CD1c-positive myeloid dendritic cell (primary cell): ENCODE measurements around the gene RNASE9.
"Not testable (repeated sequence)": the region's sequence is repeated elsewhere in the genome, so short reads cannot be mapped to it uniquely, and the experiment has no call there.

Source experiments
- DNase-seq: peaks from one replicate; pipeline ENCODE4 v3.0.0-alpha.2; 2016; ENCODE audit errors: extremely low spot score

The RNASE9 gene

DNA sequence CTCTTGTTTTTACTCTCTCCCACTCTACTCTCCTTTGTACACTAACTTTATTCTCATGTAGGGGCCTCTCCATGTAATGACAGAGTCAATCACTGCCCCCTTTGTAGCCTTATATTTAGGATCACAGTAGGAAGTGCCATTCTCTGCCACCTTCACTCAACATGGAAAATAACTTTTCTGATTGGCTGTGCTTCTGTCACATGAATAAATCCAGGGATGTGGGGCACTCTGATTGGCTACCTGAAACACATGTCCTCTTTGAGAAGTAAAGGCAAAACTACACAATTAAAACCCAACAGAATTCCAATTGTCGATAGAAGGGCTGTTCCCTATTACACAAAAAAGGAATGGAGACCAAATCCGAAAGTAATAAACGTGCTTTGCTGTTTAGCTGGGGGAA, at the start of gene RNASE9:
RNASE9 (minus strand) TSS at position 87 of the 400 bp plus-strand sequence.
- no peak for DNase-seq

DNA sequence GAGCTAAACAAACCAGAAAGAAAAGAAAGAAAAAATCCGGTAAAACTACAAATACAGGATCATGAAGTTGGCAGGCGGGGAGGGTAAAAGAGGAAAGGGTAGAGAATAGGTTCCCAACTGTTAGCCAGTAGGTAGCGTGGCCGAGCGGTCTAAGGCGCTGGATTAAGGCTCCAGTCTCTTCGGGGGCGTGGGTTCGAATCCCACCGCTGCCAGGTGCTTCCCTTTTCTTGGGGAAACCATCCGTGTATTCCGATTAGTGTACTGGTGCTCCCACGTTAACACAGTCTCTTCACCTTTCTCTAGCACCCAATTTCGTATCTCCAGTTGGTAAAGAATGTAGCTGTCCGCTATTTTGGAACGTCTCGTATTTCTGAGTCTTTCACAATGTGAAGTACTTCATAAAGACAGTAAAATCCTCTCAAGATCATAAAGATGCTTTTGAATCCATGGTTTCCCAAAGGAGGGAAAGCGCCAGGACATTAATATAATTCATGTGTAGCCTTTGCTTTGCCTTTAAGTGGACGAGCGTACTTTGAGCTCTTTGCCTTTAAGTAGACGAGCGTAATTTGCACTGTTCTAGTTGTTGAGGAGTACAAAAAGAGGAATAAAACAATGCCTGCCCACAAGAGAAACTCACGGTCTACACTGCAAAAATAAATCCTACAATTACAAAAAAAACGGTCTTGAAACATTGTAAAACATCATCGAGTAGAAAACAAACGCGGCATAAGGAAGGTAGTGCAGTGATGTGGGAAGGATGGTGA, 49.3 kb upstream of the RNASE9 start:
- DNase-seq, result peak; percentile 59

GRCh38 chr14:20609215-20610001, 48.6 kb upstream of the RNASE9 start:
- DNase-seq, result peak; percentile 92

DNA sequence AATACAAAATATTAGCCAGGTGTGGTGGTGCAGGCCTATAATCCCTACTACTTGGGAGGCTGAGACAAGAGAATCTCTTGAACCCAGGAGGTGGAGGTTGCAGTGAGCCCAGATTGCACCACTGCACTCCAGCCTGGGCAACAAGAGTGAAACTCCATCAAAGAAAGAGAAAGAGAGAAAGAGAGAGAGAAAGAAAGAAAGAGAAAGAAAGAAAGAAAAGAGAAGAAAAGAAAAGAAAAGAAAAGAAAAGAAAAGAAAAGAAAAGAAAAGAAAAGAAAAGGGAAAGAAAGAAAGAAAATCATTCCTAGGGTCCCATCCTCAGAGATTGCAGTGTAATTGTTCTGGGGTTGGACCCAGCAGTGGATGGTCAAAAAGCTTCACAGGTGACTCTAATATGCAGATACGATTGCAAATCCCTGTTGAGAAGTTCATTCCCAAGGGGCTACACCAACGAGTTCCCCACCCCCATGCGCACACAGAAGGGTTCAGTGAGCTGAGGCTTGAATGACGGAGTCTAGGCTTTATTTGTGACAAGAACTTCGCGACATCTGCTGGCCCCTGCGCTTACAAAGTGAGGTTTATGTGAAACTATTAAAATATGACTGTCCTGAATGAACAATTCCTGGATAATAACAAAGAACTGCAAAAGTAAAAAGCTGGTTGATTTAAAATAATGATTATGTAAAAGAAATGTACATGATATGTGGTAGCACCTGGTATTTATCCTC, 47.7 kb upstream of the RNASE9 start:
- no peak for DNase-seq

- no peak for DNase-seq
These were observed 46.8 kb upstream of the RNASE9 start for GRCh38 chr14:20607617-20608016.

GRCh38 chr14:20606902-20607242, 46.0 kb upstream of the RNASE9 start:
- DNase-seq, result no peak

- DNase-seq, result peak; percentile 28
These were observed 45.5 kb upstream of the RNASE9 start for GRCh38 chr14:20606190-20606901.

- DNase-seq, result no peak
These were observed 43.2 kb upstream of the RNASE9 start for GRCh38 chr14:20603813-20604690.

GRCh38 chr14:20602583-20602982, 41.7 kb upstream of the RNASE9 start:
- no peak for DNase-seq

DNA sequence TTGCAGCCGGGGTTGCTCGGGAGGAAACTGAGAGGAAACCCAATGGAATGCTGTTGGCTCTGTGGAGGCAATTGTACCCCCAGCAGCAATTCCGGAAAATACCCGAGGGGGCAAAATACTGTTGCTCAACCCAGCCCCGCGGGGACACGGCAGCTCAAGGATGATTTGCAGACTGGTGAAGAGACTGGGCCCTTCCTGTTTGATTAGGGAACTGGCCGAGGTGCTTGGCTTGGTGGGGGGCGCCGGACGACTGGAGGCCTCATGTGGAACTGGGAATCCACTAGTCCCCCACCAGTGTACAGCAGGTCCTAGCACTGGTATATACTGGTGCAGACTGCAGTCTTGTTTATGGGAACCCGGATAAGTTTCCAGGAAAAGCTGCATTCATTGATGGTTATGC, 40.7 kb upstream of the RNASE9 start:
- DNase-seq, result no peak

GRCh38 chr14:20597108-20597507, 36.3 kb upstream of the RNASE9 start:
- no peak for DNase-seq

GRCh38 chr14:20595726-20596125, 34.9 kb upstream of the RNASE9 start:
- DNase-seq, result not testable (repeated sequence)

- DNase-seq, result no peak
These were observed 31.7 kb upstream of the RNASE9 start for GRCh38 chr14:20592574-20592973.

GRCh38 chr14:20591235-20591634, 30.4 kb upstream of the RNASE9 start, which contains the start of gene RNASE12:
RNASE12 (minus strand) TSS chr14:20591376; CDS start chr14:20590723, 653 bp downstream.
- DNase-seq, result no peak

GRCh38 chr14:20587489-20588154, 26.8 kb upstream of the RNASE9 start, which contains the start of gene RNASE11:
RNASE11 (minus strand) TSS chr14:20588001.
- no peak for DNase-seq

DNA sequence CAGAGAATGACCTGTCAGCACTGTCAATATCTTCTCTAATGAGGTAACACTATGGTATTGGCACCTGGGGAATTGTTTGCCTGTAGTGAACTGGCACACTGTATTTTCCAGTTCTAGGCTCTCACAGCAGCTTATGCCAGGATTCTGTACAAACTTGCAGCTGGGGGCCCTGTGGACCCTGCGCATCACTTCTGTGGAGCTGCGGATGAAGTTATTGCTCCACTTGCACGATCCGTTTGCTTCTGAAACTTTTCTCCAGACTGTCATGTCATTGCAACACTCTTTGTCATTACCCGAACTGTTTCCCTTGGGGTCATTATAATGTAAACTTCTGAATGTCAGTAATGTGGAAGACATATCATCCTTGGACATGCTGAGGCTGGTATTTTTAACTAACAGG, 23.1 kb upstream of the RNASE9 start:
- no peak for DNase-seq

DNA sequence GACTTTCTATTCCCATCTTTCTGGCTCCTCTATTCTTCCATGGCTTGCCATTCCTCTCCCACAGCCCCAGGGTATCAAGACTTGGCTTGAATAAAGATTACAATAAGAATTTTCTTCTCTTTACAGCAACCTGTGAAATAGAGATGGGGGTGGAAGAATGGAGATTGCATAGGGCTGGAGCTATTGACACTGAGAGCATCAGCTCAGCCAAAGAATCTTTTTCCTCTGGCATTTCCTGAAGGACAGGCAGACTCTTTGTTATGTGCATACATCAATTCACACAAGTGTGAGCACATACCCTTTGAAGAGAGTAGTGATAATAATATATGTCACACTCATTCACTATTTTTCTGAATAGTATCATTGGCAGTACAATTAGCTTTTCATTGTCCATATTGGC, 22.3 kb upstream of the RNASE9 start:
- no peak for DNase-seq

- DNase-seq, result no peak
These were observed 19.4 kb upstream of the RNASE9 start for GRCh38 chr14:20580242-20580641.

GRCh38 chr14:20578784-20579502, 18.1 kb upstream of the RNASE9 start:
- no peak for DNase-seq
